GM12872 (cell line): ENCODE results near the gene WDR37.

Experiments
- TF ChIP-seq, protein P1 (sequence below): IDR thresholded peaks from 3 replicates; pipeline ENCODE4 v1.5.1; 2011; ENCODE audit warnings: low read depth, mild to moderate bottlenecking, low read length, moderate library complexity; ENCODE audit not compliant: insufficient read depth

The WDR37 gene

DNA sequence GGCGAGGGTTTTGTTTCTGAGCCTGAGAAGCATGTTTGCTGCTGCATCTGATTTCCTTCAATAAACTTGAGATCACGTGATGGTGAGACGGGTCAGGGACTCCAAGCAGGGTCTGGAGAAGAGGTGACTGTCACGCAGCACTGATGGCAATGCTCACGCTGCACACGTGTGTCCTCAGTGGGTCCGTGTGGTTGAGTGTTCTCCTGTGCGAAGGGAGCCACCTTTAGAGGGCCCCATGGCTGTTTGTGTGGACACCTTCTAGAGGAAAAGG lies 100.4 kb downstream of the WDR37 start:
- TF ChIP-seq, protein P1, sequence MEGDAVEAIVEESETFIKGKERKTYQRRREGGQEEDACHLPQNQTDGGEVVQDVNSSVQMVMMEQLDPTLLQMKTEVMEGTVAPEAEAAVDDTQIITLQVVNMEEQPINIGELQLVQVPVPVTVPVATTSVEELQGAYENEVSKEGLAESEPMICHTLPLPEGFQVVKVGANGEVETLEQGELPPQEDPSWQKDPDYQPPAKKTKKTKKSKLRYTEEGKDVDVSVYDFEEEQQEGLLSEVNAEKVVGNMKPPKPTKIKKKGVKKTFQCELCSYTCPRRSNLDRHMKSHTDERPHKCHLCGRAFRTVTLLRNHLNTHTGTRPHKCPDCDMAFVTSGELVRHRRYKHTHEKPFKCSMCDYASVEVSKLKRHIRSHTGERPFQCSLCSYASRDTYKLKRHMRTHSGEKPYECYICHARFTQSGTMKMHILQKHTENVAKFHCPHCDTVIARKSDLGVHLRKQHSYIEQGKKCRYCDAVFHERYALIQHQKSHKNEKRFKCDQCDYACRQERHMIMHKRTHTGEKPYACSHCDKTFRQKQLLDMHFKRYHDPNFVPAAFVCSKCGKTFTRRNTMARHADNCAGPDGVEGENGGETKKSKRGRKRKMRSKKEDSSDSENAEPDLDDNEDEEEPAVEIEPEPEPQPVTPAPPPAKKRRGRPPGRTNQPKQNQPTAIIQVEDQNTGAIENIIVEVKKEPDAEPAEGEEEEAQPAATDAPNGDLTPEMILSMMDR = no peak

DNA sequence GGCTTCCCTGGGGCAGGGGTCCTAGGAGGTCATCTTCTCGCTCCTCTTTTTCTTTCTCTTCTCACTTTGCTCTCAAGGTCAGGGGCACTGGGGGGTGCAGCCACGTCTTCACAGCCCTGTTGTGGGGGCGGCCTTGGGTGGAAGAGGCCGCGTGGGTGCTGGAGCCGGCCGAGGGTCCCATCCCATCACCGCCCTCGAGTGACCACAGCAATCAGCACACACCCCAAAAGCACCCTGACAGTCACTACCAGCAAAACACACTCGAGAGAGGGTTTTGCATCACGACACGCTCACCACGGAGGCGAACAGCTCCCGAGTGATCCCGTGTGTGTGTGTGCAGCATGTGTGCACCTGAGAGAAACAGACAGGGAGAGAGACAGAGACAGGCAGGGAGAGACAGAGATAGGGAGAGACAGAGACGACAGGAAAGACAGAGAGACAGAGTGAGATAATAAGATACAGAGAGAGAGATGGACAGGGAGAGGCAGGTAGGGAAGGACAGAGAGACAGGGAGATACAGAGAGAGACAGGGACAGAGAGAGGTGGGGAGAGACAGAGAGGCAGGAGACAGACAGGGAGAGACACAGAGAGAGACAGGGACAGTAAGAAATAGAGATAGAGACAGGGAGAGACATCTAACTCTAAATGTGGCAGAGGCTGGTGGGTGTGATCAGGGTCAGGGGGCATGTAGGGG lies 100.9 kb downstream of the WDR37 start:
- TF ChIP-seq, protein P1 = no peak

DNA sequence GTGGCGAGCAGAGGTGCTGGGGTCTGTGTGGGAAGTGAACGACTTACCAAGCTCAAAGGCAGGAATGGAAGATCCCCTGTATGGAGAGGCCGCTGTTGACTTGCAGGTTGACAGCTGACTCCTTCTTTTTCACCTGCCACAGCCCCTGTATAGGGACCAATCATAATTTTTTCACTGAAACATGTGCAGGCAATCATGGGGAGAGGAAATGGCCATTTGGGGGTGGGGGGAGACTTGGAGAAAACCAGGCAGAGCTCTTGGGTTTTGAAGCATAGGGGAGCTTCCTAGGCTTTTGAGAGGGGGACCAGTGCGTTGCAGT lies 101.4 kb downstream of the WDR37 start:
- TF ChIP-seq, protein P1 = no peak

DNA sequence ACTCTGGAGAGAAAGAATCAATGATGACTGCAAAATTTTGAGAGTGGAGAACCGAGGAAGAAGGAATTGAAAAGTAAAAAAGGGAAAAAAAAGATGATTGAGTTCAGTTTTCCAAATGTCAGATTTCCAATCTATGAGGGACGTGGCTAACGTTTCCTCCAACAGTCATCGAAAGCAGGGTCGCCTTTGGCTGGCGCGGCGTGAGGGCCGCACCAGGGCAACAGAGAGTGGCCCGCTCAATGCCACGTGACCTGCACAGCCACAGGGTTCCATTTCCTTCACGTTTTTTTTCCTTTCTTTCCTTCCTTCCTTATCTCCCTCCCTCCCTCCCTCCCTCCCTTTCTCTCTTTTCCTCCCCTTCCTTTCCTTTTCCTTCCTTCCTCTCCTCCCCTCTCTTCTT lies 101.9 kb downstream of the WDR37 start:
- TF ChIP-seq, protein P1 = no peak

DNA sequence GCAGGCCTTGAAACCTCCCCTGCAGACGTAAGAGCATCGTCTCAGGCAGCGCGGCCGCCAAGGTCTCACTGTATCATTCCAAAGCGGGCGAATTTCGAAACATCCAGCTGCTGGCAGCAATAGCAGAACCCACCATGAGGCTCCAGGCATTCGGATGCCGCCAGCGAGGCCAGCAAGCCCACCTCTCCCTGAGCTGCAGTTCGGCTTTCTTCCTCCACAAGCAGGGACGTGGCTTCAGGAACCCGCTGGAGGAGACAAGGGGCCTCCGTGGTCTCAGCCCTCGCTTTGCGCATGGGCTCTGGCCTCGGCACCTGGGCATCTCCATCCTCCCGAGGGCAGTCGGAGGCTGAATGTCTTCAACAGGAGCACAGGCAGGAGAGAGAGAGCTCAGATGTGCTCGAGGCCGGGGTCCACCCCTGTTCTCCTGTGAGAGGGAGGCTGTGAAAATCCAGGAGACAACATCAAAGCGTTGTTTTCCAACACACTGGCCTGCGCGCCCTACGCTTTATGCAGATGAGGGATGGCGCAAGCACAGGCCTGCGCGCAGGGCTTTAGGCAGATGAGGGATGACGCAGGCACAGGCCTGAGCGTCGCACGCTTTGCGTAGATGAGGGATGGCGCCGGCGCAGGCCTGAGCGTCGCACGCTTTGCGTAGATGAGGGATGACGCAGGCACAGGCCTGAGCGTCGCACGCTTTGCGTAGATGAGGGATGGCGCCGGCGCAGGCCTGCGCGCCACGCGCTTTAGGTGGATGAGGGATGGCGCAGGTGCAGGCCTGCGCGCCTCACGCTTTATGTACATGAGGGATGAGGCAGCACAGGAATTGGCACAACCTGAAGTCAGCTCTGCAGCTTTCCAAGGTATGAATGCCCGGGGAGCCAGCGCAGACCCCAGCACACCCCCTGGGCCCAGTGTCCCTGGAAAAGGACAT lies 103.2 kb downstream of the WDR37 start:
- TF ChIP-seq, protein P1 = no peak

DNA sequence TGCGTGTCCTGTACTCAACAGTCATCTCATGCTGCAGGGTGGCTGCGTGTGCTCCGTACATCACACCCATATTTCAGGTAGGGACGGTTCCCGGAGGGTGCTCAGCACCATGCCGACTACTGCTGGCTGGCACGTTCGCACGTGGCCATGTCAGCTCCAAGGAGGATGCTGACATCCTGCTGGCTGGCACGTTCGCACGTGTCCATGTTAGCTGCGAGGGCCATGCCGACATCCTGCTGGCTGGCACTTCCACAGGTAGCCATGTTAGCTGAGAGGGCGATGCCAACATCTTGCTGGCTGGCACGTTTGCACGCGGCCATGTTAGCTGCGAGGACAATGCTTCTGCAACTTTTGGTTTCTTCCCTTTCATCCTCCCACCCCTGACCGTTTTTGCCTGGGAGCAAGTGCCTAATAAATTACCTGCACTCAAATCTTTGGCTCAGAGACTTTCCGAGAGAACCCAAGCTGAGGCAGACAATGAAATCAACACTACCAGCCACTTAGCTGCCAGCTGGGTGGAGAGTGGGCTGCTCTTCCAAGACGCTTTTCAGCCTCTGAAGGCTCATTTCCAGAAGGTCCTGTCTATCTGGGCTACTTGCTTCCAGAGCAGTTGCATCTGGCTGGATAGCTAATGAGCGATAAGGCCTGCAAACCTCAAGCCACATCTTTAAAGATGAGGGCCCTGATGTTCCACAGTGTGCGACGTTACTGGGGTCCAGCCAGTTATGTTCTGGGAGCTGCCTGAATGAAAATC lies 104.6 kb downstream of the WDR37 start:
- TF ChIP-seq, protein P1 = no peak

DNA sequence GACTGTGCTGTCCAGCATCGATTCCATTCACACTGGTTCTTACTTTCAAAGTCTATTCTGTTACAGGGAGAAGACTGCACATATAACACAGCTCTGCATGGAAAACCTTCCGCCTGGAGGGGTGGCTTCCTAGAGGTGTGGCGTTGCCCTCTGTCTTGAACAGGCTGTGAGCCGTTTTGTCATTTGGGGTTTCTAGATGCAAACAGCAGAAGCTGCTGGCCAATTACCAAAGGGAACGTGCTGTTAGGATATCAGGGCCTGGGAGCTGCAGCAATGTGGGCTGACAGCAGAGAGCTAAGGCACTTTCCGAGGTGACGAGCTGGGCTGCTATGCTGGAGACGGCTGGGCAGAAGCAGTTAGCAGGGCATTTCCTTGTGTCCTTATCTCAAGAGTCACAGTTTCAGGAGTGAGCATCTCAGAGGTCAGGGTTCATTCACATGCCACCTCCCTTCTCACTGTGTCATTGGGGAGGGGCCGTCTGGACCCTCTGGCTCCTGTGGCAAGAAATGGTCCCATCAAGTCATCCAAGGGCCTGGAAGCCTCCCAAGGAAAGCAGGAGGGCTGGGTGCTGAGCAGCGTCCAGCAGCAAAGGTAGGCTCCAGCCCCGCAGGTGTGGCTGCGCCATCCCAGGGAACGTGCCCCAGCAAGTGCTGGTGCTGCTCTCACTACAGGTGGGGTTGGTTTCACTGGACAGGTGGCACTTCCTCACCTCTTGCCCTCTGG lies 106.5 kb downstream of the WDR37 start:
- TF ChIP-seq, protein P1 = no peak
